H1 (cell line): ENCODE results near the gene FOSB.

Experiments
- CBX8 ChIP-seq: fragments of 300-800, 300-1000 bp; sonication (generic); IDR thresholded peaks from 2 replicates; pipeline ENCODE4 v1.7.1; 2016; ENCODE audit warnings: low read depth, low read length, borderline replicate concordance
- EGR1 ChIP-seq: IDR thresholded peaks from 2 replicates; pipeline ENCODE4 v1.6.1; 2011; ENCODE audit warnings: low read depth, low read length, borderline replicate concordance
- EP300 ChIP-seq, 2 experiments: IDR thresholded peaks; 1 replicate in 1 of 2; 2 replicates in 1 of 2; pipeline ENCODE4 v1.6.1; 2011 to 2012; ENCODE audit warnings: low read depth in 2 of 2, low read length in 2 of 2, mild to moderate bottlenecking in 2 of 2, borderline replicate concordance in 1 of 2, inconsistent platforms in 1 of 2, moderate library complexity in 1 of 2
- EZH2 ChIP-seq: fragments of 200-600 bp; sonication (generic); IDR thresholded peaks from 2 replicates; pipeline ENCODE4 v1.7.1; 2012; ENCODE audit warnings: low read depth, mild to moderate bottlenecking, moderate library complexity, low read length, inconsistent platforms; ENCODE audit not compliant: severe bottlenecking
- POLR2A ChIP-seq, 2 experiments: IDR thresholded peaks; 1 replicate in 1 of 2; 2 replicates in 1 of 2; pipeline ENCODE4 v1.6.1; 2011; ENCODE audit warnings: low read depth in 2 of 2, low read length in 2 of 2, mild to moderate bottlenecking in 2 of 2; ENCODE audit errors: control extremely low read depth in 1 of 2
- POLR2AphosphoS5 ChIP-seq: IDR thresholded peaks from 2 replicates; pipeline ENCODE4 v1.6.1; 2011; ENCODE audit warnings: low read depth, low read length
- RFX5 ChIP-seq: IDR thresholded peaks from 2 replicates; pipeline ENCODE4 v1.6.1; 2011; ENCODE audit warnings: low read depth, low read length, improper control_type of control experiment, borderline replicate concordance
- SRF ChIP-seq: IDR thresholded peaks from 2 replicates; pipeline ENCODE4 v1.6.1; 2011; ENCODE audit warnings: mild to moderate bottlenecking, low read depth, low read length, moderate library complexity
- TF ChIP-seq, protein P1 (sequence below), 3 experiments: IDR thresholded peaks; 1 replicate in 2 of 3; 2 replicates in 1 of 3; pipeline versions ENCODE4 v1.5.1 to v1.6.1; 2011; ENCODE audit warnings: low read length in 3 of 3, mild to moderate bottlenecking in 3 of 3, inconsistent platforms in 2 of 3, low read depth in 1 of 3, moderate library complexity in 1 of 3; ENCODE audit not compliant: insufficient read depth in 1 of 3; ENCODE audit errors: control extremely low read depth in 1 of 3
- TF ChIP-seq, protein P2 (sequence below): IDR thresholded peaks from 2 replicates; pipeline ENCODE4 v1.6.1; 2011; ENCODE audit warnings: low read length, improper control_type of control experiment

DNA sequence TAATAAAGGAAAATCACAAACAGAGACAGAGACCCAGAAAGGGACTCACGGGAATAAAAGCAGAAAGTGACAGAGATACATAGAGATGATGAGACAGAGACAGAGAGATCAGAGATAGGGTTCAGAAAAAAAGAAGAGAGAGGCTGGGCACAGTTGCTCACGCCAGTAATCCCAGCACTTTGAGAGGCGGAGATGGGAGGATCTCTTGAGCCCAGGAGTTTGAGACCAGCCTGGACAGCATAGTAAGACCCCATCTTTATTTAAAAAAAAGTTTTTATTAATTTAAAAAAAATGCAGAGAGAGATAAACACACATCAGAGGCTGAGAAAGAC is 19.4 kb upstream of the FOSB start:
- TF ChIP-seq CBX8 (no peak), EP300 (IDR thresholded peaks at IDR 0.05; ENCODE audit: borderline replicate concordance in 1 of 2, low read depth in 2 of 2, low read length in 2 of 2) (no peak), SRF (no peak), EZH2 (no peak), POLR2AphosphoS5 (no peak), EGR1 (no peak), POLR2A (IDR thresholded peaks at IDR 0.05; ENCODE audit: control extremely low read depth in 1 of 2, low read depth in 2 of 2, low read length in 2 of 2) (no peak), RFX5 (no peak)
- TF ChIP-seq, protein P1, sequence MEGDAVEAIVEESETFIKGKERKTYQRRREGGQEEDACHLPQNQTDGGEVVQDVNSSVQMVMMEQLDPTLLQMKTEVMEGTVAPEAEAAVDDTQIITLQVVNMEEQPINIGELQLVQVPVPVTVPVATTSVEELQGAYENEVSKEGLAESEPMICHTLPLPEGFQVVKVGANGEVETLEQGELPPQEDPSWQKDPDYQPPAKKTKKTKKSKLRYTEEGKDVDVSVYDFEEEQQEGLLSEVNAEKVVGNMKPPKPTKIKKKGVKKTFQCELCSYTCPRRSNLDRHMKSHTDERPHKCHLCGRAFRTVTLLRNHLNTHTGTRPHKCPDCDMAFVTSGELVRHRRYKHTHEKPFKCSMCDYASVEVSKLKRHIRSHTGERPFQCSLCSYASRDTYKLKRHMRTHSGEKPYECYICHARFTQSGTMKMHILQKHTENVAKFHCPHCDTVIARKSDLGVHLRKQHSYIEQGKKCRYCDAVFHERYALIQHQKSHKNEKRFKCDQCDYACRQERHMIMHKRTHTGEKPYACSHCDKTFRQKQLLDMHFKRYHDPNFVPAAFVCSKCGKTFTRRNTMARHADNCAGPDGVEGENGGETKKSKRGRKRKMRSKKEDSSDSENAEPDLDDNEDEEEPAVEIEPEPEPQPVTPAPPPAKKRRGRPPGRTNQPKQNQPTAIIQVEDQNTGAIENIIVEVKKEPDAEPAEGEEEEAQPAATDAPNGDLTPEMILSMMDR (IDR thresholded peaks at IDR 0.05; ENCODE audit: control extremely low read depth in 1 of 3, insufficient read depth in 1 of 3, low read depth in 1 of 3, low read length in 3 of 3), result no peak
- TF ChIP-seq, protein P2, sequence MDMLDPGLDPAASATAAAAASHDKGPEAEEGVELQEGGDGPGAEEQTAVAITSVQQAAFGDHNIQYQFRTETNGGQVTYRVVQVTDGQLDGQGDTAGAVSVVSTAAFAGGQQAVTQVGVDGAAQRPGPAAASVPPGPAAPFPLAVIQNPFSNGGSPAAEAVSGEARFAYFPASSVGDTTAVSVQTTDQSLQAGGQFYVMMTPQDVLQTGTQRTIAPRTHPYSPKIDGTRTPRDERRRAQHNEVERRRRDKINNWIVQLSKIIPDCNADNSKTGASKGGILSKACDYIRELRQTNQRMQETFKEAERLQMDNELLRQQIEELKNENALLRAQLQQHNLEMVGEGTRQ, result no peak
